ENCODE measurements around the gene EQTN.

EQTN gene

DNA sequence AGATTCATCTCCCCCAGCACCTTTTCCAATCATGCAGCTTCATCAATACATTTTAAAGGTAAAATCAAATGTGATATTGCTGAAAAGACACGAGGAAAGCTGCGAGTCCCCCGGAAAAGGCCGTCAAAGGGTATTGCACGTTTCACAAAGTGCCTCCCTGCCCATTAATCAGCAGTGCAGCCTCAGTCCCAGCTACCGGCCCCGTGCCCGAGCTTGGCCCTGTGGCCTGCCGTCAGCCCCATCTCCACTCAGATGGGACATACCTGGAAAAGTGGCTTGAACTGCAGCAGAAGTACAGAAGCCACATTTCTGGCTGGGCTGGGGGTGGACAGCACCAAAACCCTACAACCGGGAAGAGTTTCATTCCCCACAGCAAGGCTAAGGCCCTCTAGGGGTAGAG, 39.9 kb upstream of the EQTN start:
- H3K27ac ChIP-seq (ENCODE audit: low read depth, low read length) = no peak overlapping the region
- no peaks in the 10 kb centered on the region for H3K9me3 ChIP-seq (ENCODE audit: insufficient read depth, low read length)
- no peaks in the 10 kb centered on the region for H3K9me2 ChIP-seq (replicated peaks; ENCODE audit: insufficient read depth, low read length)
- H3K79me2 ChIP-seq (ENCODE audit: insufficient read depth, low read length) = no peaks in the 10 kb centered on the region
- H2AFZ ChIP-seq (ENCODE audit: low read depth, low read length, severe bottlenecking) = no peak overlapping the region
- no peaks in the 10 kb centered on the region for H4K20me1 ChIP-seq (ENCODE audit: low read depth, low read length)
- no peaks in the 10 kb centered on the region for H3F3A ChIP-seq (ENCODE audit: insufficient read depth)
- H3K27me3 ChIP-seq (ENCODE audit: low read length) = no peaks in the 10 kb centered on the region
- TF ChIP-seq, protein P1, sequence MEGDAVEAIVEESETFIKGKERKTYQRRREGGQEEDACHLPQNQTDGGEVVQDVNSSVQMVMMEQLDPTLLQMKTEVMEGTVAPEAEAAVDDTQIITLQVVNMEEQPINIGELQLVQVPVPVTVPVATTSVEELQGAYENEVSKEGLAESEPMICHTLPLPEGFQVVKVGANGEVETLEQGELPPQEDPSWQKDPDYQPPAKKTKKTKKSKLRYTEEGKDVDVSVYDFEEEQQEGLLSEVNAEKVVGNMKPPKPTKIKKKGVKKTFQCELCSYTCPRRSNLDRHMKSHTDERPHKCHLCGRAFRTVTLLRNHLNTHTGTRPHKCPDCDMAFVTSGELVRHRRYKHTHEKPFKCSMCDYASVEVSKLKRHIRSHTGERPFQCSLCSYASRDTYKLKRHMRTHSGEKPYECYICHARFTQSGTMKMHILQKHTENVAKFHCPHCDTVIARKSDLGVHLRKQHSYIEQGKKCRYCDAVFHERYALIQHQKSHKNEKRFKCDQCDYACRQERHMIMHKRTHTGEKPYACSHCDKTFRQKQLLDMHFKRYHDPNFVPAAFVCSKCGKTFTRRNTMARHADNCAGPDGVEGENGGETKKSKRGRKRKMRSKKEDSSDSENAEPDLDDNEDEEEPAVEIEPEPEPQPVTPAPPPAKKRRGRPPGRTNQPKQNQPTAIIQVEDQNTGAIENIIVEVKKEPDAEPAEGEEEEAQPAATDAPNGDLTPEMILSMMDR (IDR thresholded peaks at IDR 0.05; ENCODE audit: insufficient read depth, low read length, poor library complexity, severe bottlenecking) = no peak
- no peak for TF ChIP-seq EZH2phosphoT487 (conservative IDR thresholded peaks at IDR 0.05; ENCODE audit: low read length)
- H3K4me2 ChIP-seq (ENCODE audit: low read depth, low read length, poor library complexity, severe bottlenecking) = no peak overlapping the region
- H3K4me3 ChIP-seq (ENCODE audit: insufficient read depth, low read length, poor library complexity, severe bottlenecking) = no peak overlapping the region
- H3K36me3 ChIP-seq (ENCODE audit: low read length) = no peaks in the 10 kb centered on the region
- no peak overlapping the region for H3K9ac ChIP-seq (ENCODE audit: low read length)

DNA sequence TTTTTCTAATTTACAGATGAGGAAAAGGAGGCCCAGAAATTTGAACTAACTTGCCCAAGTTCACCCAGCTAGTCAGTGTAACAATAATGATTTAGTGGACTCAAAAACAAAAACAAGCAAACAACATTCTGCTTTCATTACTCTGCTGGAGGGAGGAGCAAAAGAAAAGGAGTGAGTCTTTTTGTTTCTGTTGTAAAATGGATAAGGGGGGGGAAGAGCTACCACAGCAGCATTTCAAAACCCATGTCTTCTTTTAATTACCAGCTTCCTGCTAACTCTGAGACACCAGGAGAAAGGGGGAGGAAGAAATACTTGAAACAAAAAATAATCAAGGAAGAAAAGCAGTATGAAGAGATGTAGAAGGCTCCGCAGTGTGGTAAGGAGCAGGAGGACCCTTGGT, 39.2 kb upstream of the EQTN start:
- Histone ChIP-seq H4K20me1 (ENCODE audit: low read depth, low read length) (no peaks in the 10 kb centered on the region), H3K9ac (ENCODE audit: low read length) (no peak overlapping the region), H3K4me2 (ENCODE audit: low read depth, low read length, poor library complexity, severe bottlenecking) (no peak overlapping the region), H3K27me3 (ENCODE audit: low read length) (no peaks in the 10 kb centered on the region), H3K9me3 (ENCODE audit: insufficient read depth, low read length) (no peaks in the 10 kb centered on the region), H3K36me3 (ENCODE audit: low read length) (no peaks in the 10 kb centered on the region), H3K79me2 (ENCODE audit: insufficient read depth, low read length) (no peaks in the 10 kb centered on the region), H3K9me2 (replicated peaks; ENCODE audit: insufficient read depth, low read length) (no peaks in the 10 kb centered on the region), H2AFZ (ENCODE audit: low read depth, low read length, severe bottlenecking) (no peak overlapping the region), H3K27ac (ENCODE audit: low read depth, low read length) (no peak overlapping the region), H3K4me3 (ENCODE audit: insufficient read depth, low read length, poor library complexity, severe bottlenecking) (no peak overlapping the region), H3F3A (ENCODE audit: insufficient read depth) (no peaks in the 10 kb centered on the region)
- TF ChIP-seq EZH2phosphoT487 (conservative IDR thresholded peaks at IDR 0.05; ENCODE audit: low read length) = no peak
- TF ChIP-seq, protein P1 (IDR thresholded peaks at IDR 0.05; ENCODE audit: insufficient read depth, low read length, poor library complexity, severe bottlenecking) = no peak

DNA sequence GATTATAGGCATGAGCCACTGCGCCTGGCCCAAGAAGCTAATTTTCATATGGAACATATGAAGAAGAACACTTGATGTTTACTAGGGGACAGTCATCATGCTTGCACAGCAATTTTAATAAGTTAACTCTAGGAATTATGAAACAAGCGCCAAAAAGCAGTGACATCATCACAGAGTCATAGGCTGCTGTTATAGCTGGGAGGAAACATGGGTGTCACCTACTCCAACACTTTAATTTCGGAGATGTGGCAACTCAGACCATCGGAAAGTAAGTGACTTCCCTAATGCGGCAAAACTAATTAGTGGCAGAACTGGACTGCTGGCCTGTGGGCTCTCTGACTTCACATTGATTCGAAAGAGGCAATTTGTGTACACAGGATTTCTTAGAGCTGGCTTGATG, 38.1 kb upstream of the EQTN start:
- no peak overlapping the region for H2AFZ ChIP-seq (ENCODE audit: low read depth, low read length, severe bottlenecking)
- no peaks in the 10 kb centered on the region for H3F3A ChIP-seq (ENCODE audit: insufficient read depth)
- H3K27ac ChIP-seq (ENCODE audit: low read depth, low read length) = no peak overlapping the region
- H3K79me2 ChIP-seq (ENCODE audit: insufficient read depth, low read length) = no peaks in the 10 kb centered on the region
- H3K9me3 ChIP-seq (ENCODE audit: insufficient read depth, low read length) = no peaks in the 10 kb centered on the region
- H3K27me3 ChIP-seq (ENCODE audit: low read length) = no peaks in the 10 kb centered on the region
- no peaks in the 10 kb centered on the region for H3K36me3 ChIP-seq (ENCODE audit: low read length)
- H3K9me2 ChIP-seq (replicated peaks; ENCODE audit: insufficient read depth, low read length) = no peaks in the 10 kb centered on the region
- H3K4me2 ChIP-seq (ENCODE audit: low read depth, low read length, poor library complexity, severe bottlenecking) = no peak overlapping the region
- TF ChIP-seq, protein P1 (IDR thresholded peaks at IDR 0.05; ENCODE audit: insufficient read depth, low read length, poor library complexity, severe bottlenecking) = no peak
- no peak overlapping the region for H3K4me3 ChIP-seq (ENCODE audit: insufficient read depth, low read length, poor library complexity, severe bottlenecking)
- H3K9ac ChIP-seq (ENCODE audit: low read length) = no peak overlapping the region
- no peaks in the 10 kb centered on the region for H4K20me1 ChIP-seq (ENCODE audit: low read depth, low read length)

Data from SU-DHL-6 (cell line).